ENCODE data around the gene P3H1. TPM values are rescaled to one million over a fixed set of nuclear protein-coding genes. Genes with fewer than 3 reads are reported as not detected.

P3H1 gene
- total and polyA plus RNA-seq, 9 donors = 22.5 to 47.0 (median 39.4) TPM

- no peaks in the 10 kb centered on the region for H3K4me1 ChIP-seq (ENCODE audit: insufficient read depth)
- H3K27ac ChIP-seq = no peak overlapping the region
- no peaks in the 10 kb centered on the region for H3K27me3 ChIP-seq
- WGBS, 3 donors = 65 to 69% (median 65%) methylated on average over 5 of the region's 5 CpGs
- H3K9me3 ChIP-seq = no peaks in the 10 kb centered on the region
- H3K4me3 ChIP-seq = no peak overlapping the region
- no peaks in the 10 kb centered on the region for H3K36me3 ChIP-seq
- DNase-seq = no peak
- TF ChIP-seq CTCF (IDR thresholded peaks at IDR 0.05) (no peak), POLR2A (IDR thresholded peaks at IDR 0.05) (no peak), EP300 (IDR thresholded peaks at IDR 0.05) (no peak)
- intact Hi-C loops (cut with DNase I) = no loop called here
These were observed 29.6 kb downstream of the P3H1 start for GRCh38 chr1:42737257-42737656.

- H3K36me3 ChIP-seq = no peaks in the 10 kb centered on the region
- no peak overlapping the region for H3K27ac ChIP-seq
- DNase-seq = no peak
- no peaks in the 10 kb centered on the region for H3K27me3 ChIP-seq
- H3K4me3 ChIP-seq = no peak overlapping the region
- intact Hi-C loops (cut with DNase I) = no loop called here
- no peaks in the 10 kb centered on the region for H3K9me3 ChIP-seq
- WGBS, 3 donors = 83 to 96% (median 84%) methylated on average over 8 of the region's 8 CpGs
- TF ChIP-seq POLR2A (IDR thresholded peaks at IDR 0.05) = no peak
- no peaks in the 10 kb centered on the region for H3K4me1 ChIP-seq (ENCODE audit: insufficient read depth)
These were observed 30.1 kb downstream of the P3H1 start for GRCh38 chr1:42736571-42737200.

- no peak for DNase-seq
- no peak overlapping the region for H3K27ac ChIP-seq
- H3K4me1 ChIP-seq (ENCODE audit: insufficient read depth) = no peaks in the 10 kb centered on the region
- no peaks in the 10 kb centered on the region for H3K36me3 ChIP-seq
- no peaks in the 10 kb centered on the region for H3K9me3 ChIP-seq
- 58 to 71% (median 61%) methylated on average over 4 of the region's 4 CpGs for WGBS, 3 donors
- intact Hi-C loops (cut with DNase I) = no loop called here
- no peaks in the 10 kb centered on the region for H3K27me3 ChIP-seq
- TF ChIP-seq EP300 (IDR thresholded peaks at IDR 0.05) = no peak
- TF ChIP-seq CTCF (IDR thresholded peaks at IDR 0.05) = no peak
- TF ChIP-seq POLR2A (IDR thresholded peaks at IDR 0.05) = no peak
- no peak overlapping the region for H3K4me3 ChIP-seq
These were observed 30.7 kb downstream of the P3H1 start for GRCh38 chr1:42736152-42736551.

- TF ChIP-seq CTCF (IDR thresholded peaks at IDR 0.05) = no peak
- TF ChIP-seq EP300 (IDR thresholded peaks at IDR 0.05) = no peak
- no peak for TF ChIP-seq POLR2A (IDR thresholded peaks at IDR 0.05)
- WGBS, 3 donors = 73 to 88% (median 78%) methylated on average over 13 to 14 of the region's 14 CpGs
- no peaks in the 10 kb centered on the region for H3K9me3 ChIP-seq
- no peaks in the 10 kb centered on the region for H3K27me3 ChIP-seq
- no peak overlapping the region for H3K4me3 ChIP-seq
- DNase-seq = no peak
- no peak overlapping the region for H3K27ac ChIP-seq
- no peaks in the 10 kb centered on the region for H3K36me3 ChIP-seq
- intact Hi-C loops (cut with DNase I) = no loop called here
- no peaks in the 10 kb centered on the region for H3K4me1 ChIP-seq (ENCODE audit: insufficient read depth)
These were observed 31.2 kb downstream of the P3H1 start for GRCh38 chr1:42735477-42736105.

GRCh38 chr1:42735056-42735455, 31.8 kb downstream of the P3H1 start:
- Histone ChIP-seq H3K36me3 (no peaks in the 10 kb centered on the region), H3K27ac (no peak overlapping the region), H3K27me3 (no peaks in the 10 kb centered on the region), H3K9me3 (no peaks in the 10 kb centered on the region), H3K4me3 (no peak overlapping the region), H3K4me1 (ENCODE audit: insufficient read depth) (no peaks in the 10 kb centered on the region)
- 68 to 82% (median 72%) methylated on average over 11 of the region's 11 CpGs for WGBS, 3 donors
- intact Hi-C loops (cut with DNase I) = no loop called here
- TF ChIP-seq POLR2A (IDR thresholded peaks at IDR 0.05) (no peak), EP300 (IDR thresholded peaks at IDR 0.05) (no peak)
- DNase-seq = no peak

Measured in ovary (tissue), 9 donors.